Ectodermal cell (in vitro differentiated cells): ENCODE results near the gene R3HDM4.
A peak's percentile ranks its signal among the peaks of the same experiment; 100 is the strongest.

Source experiments
- H3K27ac ChIP-seq: 2 replicates; pipeline ENCODE4 v1.7.0; 2013; ENCODE audit warnings: mild to moderate bottlenecking, low read depth, low read length; ENCODE audit not compliant: insufficient read depth, poor library complexity, severe bottlenecking
- H3K27me3 ChIP-seq: 2 replicates; pipeline ENCODE4 v1.7.0; 2013; ENCODE audit warnings: mild to moderate bottlenecking, low read length; ENCODE audit not compliant: insufficient read depth, control insufficient read depth, poor library complexity, severe bottlenecking
- H3K36me3 ChIP-seq: one replicate; pipeline ENCODE4 v1.7.0; 2013; ENCODE audit warnings: low read length; ENCODE audit not compliant: control insufficient read depth, insufficient read depth
- H3K4me1 ChIP-seq: one replicate; pipeline ENCODE4 v1.7.0; 2013; ENCODE audit warnings: low read length; ENCODE audit not compliant: control insufficient read depth, insufficient read depth
- H3K4me3 ChIP-seq: 2 replicates; pipeline ENCODE4 v1.7.0; 2013; ENCODE audit warnings: low read depth, low read length, control low read depth; ENCODE audit not compliant: insufficient read depth
- H3K9me3 ChIP-seq: 2 replicates; pipeline ENCODE4 v1.7.0; 2013; ENCODE audit warnings: mild to moderate bottlenecking, low read length, moderate library complexity; ENCODE audit not compliant: control insufficient read depth
- WGBS, 2 experiments: methylation state at CpG; one replicate each; pipeline ENCODE4 v1.1.7; 2013; ENCODE audit warnings: missing lambda C conversion rate in 2 of 2; 5-methylcytosine and 5-hydroxymethylcytosine counted together

R3HDM4 gene

GRCh38 chr19:929891-930258 lies 16.9 kb upstream of the R3HDM4 start:
- Histone ChIP-seq H3K36me3 (peaks cover 21% of the 10 kb centered on the region), H3K9me3 (no peaks in the 10 kb centered on the region), H3K4me3 (no peak overlapping the region), H3K4me1 (peaks cover 23% of the 10 kb centered on the region), H3K27ac (no peak overlapping the region), H3K27me3 (no peaks in the 10 kb centered on the region)
- 95 to 97% methylated on average over 6 of the region's 6 CpGs for WGBS, 2 experiments

GRCh38 chr19:929203-929890 lies 16.3 kb upstream of the R3HDM4 start:
- peaks cover 23% of the 10 kb centered on the region for H3K4me1 ChIP-seq
- no peak overlapping the region for H3K27ac ChIP-seq
- no peaks in the 10 kb centered on the region for H3K27me3 ChIP-seq
- no peak overlapping the region for H3K4me3 ChIP-seq
- H3K9me3 ChIP-seq, result no peaks in the 10 kb centered on the region
- H3K36me3 ChIP-seq, result peaks cover 21% of the 10 kb centered on the region
- 96 to 97% methylated on average over 51 of the region's 51 CpGs for WGBS, 2 experiments

- H3K27ac ChIP-seq, result no peak overlapping the region
- H3K4me1 ChIP-seq, result peaks cover 22% of the 10 kb centered on the region
- no peak overlapping the region for H3K4me3 ChIP-seq
- H3K9me3 ChIP-seq, result no peaks in the 10 kb centered on the region
- no peaks in the 10 kb centered on the region for H3K27me3 ChIP-seq
- WGBS, 2 experiments, result 90 to 92% methylated on average over 18 of the region's 18 CpGs
- peaks cover 16% of the 10 kb centered on the region for H3K36me3 ChIP-seq
These were observed 15.6 kb upstream of the R3HDM4 start for GRCh38 chr19:928471-929202.

- no peak overlapping the region for H3K27ac ChIP-seq
These were observed 14.9 kb upstream of the R3HDM4 start for GRCh38 chr19:927780-928401.

GRCh38 chr19:927351-927779 lies 14.3 kb upstream of the R3HDM4 start:
- H3K4me1 ChIP-seq, result peaks cover 9% of the 10 kb centered on the region
- WGBS, 2 experiments, result 3 to 4% methylated on average over 10 to 15 of the region's 15 CpGs
- H3K27ac ChIP-seq, result peak overlapping the region; percentile 60
- no peaks in the 10 kb centered on the region for H3K9me3 ChIP-seq
- peak overlapping the region; percentile 91 for H3K4me3 ChIP-seq
- H3K27me3 ChIP-seq, result no peaks in the 10 kb centered on the region
- H3K36me3 ChIP-seq, result peaks cover 13% of the 10 kb centered on the region

More at GRCh38 chr19:927780-928401, 14.9 kb upstream of the R3HDM4 start:
- no peaks in the 10 kb centered on the region for H3K9me3 ChIP-seq
- peaks cover 16% of the 10 kb centered on the region for H3K36me3 ChIP-seq
- no peaks in the 10 kb centered on the region for H3K27me3 ChIP-seq
- WGBS, 2 experiments, result 60 to 63% methylated on average over 12 of the region's 12 CpGs
- peak overlapping the region; percentile 91 for H3K4me3 ChIP-seq
- H3K4me1 ChIP-seq, result peaks cover 14% of the 10 kb centered on the region

- Histone ChIP-seq H3K9me3 (no peaks in the 10 kb centered on the region), H3K36me3 (peaks cover 9% of the 10 kb centered on the region), H3K27ac (peak overlapping the region; percentile 60), H3K27me3 (no peaks in the 10 kb centered on the region), H3K4me1 (peaks cover 6% of the 10 kb centered on the region), H3K4me3 (peak overlapping the region; percentile 91)
- 0 to 1% methylated on average over 45 to 52 of the region's 52 CpGs for WGBS, 2 experiments
These were observed 13.8 kb upstream of the R3HDM4 start for GRCh38 chr19:926589-927350.

GRCh38 chr19:926323-926588 lies 13.2 kb upstream of the R3HDM4 start:
- H3K4me3 ChIP-seq, result peak overlapping the region; percentile 91
- H3K27me3 ChIP-seq, result peaks cover 3% of the 10 kb centered on the region
- peaks cover 6% of the 10 kb centered on the region for H3K4me1 ChIP-seq
- no peaks in the 10 kb centered on the region for H3K9me3 ChIP-seq
- peak overlapping the region; percentile 60 for H3K27ac ChIP-seq
- H3K36me3 ChIP-seq, result peaks cover 9% of the 10 kb centered on the region
- WGBS, 2 experiments, result 0% methylated on average over 21 of the region's 21 CpGs

GRCh38 chr19:925526-926322 lies 12.7 kb upstream of the R3HDM4 start, which contains the start of gene ARID3A:
TSS of gene ARID3A (plus strand) at chr19:926035. CDS start at chr19:929529, 3,494 bp downstream.
- Histone ChIP-seq H3K4me1 (peaks cover 6% of the 10 kb centered on the region), H3K9me3 (no peaks in the 10 kb centered on the region), H3K27ac (peak within 1 kb of the TSS; percentile 60), H3K27me3 (peaks cover 9% of the 10 kb centered on the region), H3K4me3 (peak within 1 kb of the TSS; percentile 91), H3K36me3 (peaks cover 5% of the 10 kb centered on the region)
- 0% methylated on average over 95 to 97 of the region's 97 CpGs for WGBS, 2 experiments

GRCh38 chr19:925087-925525 lies 12.1 kb upstream of the R3HDM4 start:
- WGBS, 2 experiments, result 0 to 1% methylated on average over 39 of the region's 39 CpGs
- Histone ChIP-seq H3K27me3 (peaks cover 15% of the 10 kb centered on the region), H3K9me3 (no peaks in the 10 kb centered on the region), H3K27ac (no peak overlapping the region), H3K4me3 (peak overlapping the region; percentile 91), H3K36me3 (peaks cover 4% of the 10 kb centered on the region), H3K4me1 (peaks cover 6% of the 10 kb centered on the region)
